ENCODE results near the gene GAS2. TPM values are rescaled to one million over a fixed set of nuclear protein-coding genes. Genes with fewer than 3 reads are reported as not detected.

Gene GAS2
- total and polyA plus RNA-seq, 9 of the 15 experiments (the other 6 are each of a cell fraction or from before 2014, with no cell fraction given) = 0.77 to 1.9 (median 1.1) TPM

DNA sequence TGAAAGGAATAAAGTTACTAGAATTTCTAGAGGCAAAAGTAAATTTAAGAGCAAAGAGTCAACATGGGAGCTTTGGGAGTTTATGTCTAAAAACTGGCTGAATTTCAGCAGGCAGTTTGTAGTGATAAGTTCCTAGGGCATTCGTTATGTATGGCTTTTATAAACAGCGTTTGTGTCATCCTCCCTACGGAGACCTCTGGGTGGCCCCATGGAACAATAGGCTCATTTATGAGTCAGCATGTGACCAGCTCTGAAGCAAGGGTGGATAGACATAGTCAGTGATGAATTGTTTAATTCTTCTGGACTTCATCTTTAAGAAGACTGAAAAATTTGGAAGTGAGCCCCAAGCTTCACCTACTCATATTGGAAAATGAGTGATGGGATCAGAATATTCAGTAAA lies 126.1 kb downstream of the GAS2 start (continued):
- TF ChIP-seq, protein P1, sequence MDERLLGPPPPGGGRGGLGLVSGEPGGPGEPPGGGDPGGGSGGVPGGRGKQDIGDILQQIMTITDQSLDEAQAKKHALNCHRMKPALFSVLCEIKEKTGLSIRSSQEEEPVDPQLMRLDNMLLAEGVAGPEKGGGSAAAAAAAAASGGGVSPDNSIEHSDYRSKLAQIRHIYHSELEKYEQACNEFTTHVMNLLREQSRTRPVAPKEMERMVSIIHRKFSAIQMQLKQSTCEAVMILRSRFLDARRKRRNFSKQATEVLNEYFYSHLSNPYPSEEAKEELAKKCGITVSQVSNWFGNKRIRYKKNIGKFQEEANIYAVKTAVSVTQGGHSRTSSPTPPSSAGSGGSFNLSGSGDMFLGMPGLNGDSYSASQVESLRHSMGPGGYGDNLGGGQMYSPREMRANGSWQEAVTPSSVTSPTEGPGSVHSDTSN (CRISPR knock-in tag; IDR thresholded peaks at IDR 0.05; ENCODE audit: low read depth) = no peak
- TF ChIP-seq, protein P1 (tag; conservative IDR thresholded peaks at IDR 0.05; ENCODE audit: low read depth) = peak; percentile 41; the same call in 1 of the 2 replicates
- TF ChIP-seq FOSL1 (tag; conservative IDR thresholded peaks at IDR 0.05) (peak; percentile 84), MAFG (tag; conservative IDR thresholded peaks at IDR 0.05) (peak; percentile 52; the same call in 1 of the 2 replicates)

DNA sequence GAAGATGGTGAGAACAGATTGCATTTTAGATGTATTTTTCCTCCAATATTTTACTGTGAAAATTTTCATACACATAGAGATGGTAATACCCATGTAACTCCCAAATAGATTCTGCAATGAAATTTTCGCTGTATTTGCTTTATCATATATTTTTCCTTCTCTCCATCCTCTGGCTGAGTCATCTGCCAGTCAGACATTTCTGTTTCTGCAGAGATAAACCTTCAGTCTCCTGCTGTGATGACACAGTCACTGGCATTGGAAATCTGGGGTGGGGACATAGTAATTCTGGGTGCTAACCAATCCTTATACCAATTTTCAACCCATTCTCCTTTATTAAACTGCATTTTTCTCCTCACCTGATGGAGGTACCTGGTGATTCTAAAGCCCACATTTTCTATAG lies 129.5 kb downstream of the GAS2 start:
- BruUV-seq (replicated peaks) = no TSS peak
- Histone ChIP-seq H3K27me3 (ENCODE audit: control insufficient read depth in 2 of 2, insufficient read depth in 2 of 2, low read length in 2 of 2) (no peaks in the 10 kb centered on the region), H3K9me3 (replicated peaks; ENCODE audit: control insufficient read depth, insufficient read depth, low read depth, low read length) (no peaks in the 10 kb centered on the region), H3K4me3 (no peak overlapping the region), H3K27ac (ENCODE audit: extremely low read depth, low read depth, low read length) (peak overlapping the region; percentile 63; the same call in 1 of the 3 replicates), H2AFZ (ENCODE audit: low read depth, low read length) (no peak overlapping the region), H3K4me2 (ENCODE audit: insufficient read depth, low read length) (peak overlapping the region; percentile 7; the same call in 1 of the 2 replicates), H3K36me3 (ENCODE audit: control insufficient read depth, insufficient read depth, low read length) (no peaks in the 10 kb centered on the region), H3K79me2 (ENCODE audit: control insufficient read depth, insufficient read depth, low read length) (no peaks in the 10 kb centered on the region), H3K4me1 (replicated peaks in 1 of 2; ENCODE audit: control insufficient read depth in 2 of 2, insufficient read depth in 2 of 2, low read length in 2 of 2) (peaks cover 3 to 34% of the 10 kb centered on the region in 2 experiments; a peak in 3 of 5 replicates), H3K9me1 (ENCODE audit: control insufficient read depth, insufficient read depth, low read length) (no peaks in the 10 kb centered on the region), H3K9ac (ENCODE audit: insufficient read depth in 1 of 2, low read depth in 2 of 2, low read length in 2 of 2) (peak overlapping the region in 1 of 2 experiments; percentile 15; a peak in 1 of 4 replicates), H4K20me1 (replicated peaks; ENCODE audit: control insufficient read depth, insufficient read depth, low read length) (no peaks in the 10 kb centered on the region)
- peak; percentile 39 to 75 (median 57) for DNase-seq (ENCODE audit: extremely low read depth in 1 of 4, low spot score in 3 of 4)
- CTCF ChIA-PET (ENCODE audit: low intra/inter-chr PET ratio) = interaction anchor here (0.7 kb wide), 1 partner anchor 623 kb away, joined by 3 read pairs; no protein-coding TSS in a partner anchor
- WGBS (ENCODE audit: insufficient coverage, low coverage, missing lambda C conversion rate) = 0% methylated on average over 1 of the region's 1 CpG
- POLR2A ChIA-PET = interaction anchor here (0.7 to 0.9 kb wide), 2 partner anchors 8 to 161 kb away, joined by 3 read pairs; no protein-coding TSS in a partner anchor
- FAIRE-seq = peak; percentile 11
- peak; percentile 78 for ATAC-seq
- in situ Hi-C loops (cut with MboI) (no loop called here), intact Hi-C loops (cut with micrococcal nuclease) (no loop called here)
- TF ChIP-seq NR2F6 (CRISPR knock-in tag; IDR thresholded peaks at IDR 0.05) (no peak), PTRF (tag; IDR thresholded peaks at IDR 0.05) (no peak), RBM39 (optimal IDR thresholded peaks at IDR 0.05; ENCODE audit: low read depth, low read length) (no peak), ZC3H11A (IDR thresholded peaks at IDR 0.05; ENCODE audit: low read depth, low read length) (no peak), XRCC5 (IDR thresholded peaks at IDR 0.05; ENCODE audit: low read depth, low read length) (no peak), CBFA2T3 (IDR thresholded peaks at IDR 0.05) (peak; percentile 86), NFRKB (IDR thresholded peaks at IDR 0.05; ENCODE audit: low read depth) (no peak), NFE2 (IDR thresholded peaks at IDR 0.05; ENCODE audit: low read depth) (peak; percentile 78), CTBP1 (IDR thresholded peaks at IDR 0.05; ENCODE audit: borderline replicate concordance) (peak; percentile 41; the same call in 1 of the 2 replicates), TOE1 (IDR thresholded peaks at IDR 0.05; ENCODE audit: borderline replicate concordance) (no peak), TOE1 (CRISPR knock-in tag; IDR thresholded peaks at IDR 0.05; ENCODE audit: borderline replicate concordance, low read depth) (no peak), TCF3 (CRISPR knock-in tag; IDR thresholded peaks at IDR 0.05) (peak; percentile 69)
- TF ChIP-seq, protein P2, sequence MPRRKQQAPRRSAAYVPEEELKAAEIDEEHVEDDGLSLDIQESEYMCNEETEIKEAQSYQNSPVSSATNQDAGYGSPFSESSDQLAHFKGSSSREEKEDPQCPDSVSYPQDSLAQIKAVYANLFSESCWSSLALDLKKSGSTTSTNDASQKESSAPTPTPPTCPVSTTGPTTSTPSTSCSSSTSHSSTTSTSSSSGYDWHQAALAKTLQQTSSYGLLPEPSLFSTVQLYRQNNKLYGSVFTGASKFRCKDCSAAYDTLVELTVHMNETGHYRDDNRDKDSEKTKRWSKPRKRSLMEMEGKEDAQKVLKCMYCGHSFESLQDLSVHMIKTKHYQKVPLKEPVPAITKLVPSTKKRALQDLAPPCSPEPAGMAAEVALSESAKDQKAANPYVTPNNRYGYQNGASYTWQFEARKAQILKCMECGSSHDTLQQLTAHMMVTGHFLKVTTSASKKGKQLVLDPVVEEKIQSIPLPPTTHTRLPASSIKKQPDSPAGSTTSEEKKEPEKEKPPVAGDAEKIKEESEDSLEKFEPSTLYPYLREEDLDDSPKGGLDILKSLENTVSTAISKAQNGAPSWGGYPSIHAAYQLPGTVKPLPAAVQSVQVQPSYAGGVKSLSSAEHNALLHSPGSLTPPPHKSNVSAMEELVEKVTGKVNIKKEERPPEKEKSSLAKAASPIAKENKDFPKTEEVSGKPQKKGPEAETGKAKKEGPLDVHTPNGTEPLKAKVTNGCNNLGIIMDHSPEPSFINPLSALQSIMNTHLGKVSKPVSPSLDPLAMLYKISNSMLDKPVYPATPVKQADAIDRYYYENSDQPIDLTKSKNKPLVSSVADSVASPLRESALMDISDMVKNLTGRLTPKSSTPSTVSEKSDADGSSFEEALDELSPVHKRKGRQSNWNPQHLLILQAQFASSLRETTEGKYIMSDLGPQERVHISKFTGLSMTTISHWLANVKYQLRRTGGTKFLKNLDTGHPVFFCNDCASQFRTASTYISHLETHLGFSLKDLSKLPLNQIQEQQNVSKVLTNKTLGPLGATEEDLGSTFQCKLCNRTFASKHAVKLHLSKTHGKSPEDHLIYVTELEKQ (CRISPR knock-in tag; IDR thresholded peaks at IDR 0.05) = no peak

Data from K562 (cell line).